HG03064 (cell line): ENCODE results near the gene RPS6KA4.
"Not testable (repeated sequence)": the region's sequence is repeated elsewhere in the genome, so short reads cannot be mapped to it uniquely, and the experiment has no call there.

Experiments
- ATAC-seq: cut with Tn5 transposase; IDR thresholded peaks from one replicate; pipeline ENCODE4 v1.9.1; 2021; ENCODE audit warnings: low read depth; ENCODE audit not compliant: unreplicated experiment

Gene RPS6KA4

GRCh38 chr11:64358907-64359711 lies at the start of gene RPS6KA4:
RPS6KA4 (plus strand) TSS chr11:64359162; CDS start chr11:64359236, 74 bp downstream.
- ATAC-seq: no peak

GRCh38 chr11:64312947-64313346 lies 46.0 kb upstream of the RPS6KA4 start:
- ATAC-seq: no peak

GRCh38 chr11:64313491-64314145 lies 45.3 kb upstream of the RPS6KA4 start:
- ATAC-seq: no peak

DNA sequence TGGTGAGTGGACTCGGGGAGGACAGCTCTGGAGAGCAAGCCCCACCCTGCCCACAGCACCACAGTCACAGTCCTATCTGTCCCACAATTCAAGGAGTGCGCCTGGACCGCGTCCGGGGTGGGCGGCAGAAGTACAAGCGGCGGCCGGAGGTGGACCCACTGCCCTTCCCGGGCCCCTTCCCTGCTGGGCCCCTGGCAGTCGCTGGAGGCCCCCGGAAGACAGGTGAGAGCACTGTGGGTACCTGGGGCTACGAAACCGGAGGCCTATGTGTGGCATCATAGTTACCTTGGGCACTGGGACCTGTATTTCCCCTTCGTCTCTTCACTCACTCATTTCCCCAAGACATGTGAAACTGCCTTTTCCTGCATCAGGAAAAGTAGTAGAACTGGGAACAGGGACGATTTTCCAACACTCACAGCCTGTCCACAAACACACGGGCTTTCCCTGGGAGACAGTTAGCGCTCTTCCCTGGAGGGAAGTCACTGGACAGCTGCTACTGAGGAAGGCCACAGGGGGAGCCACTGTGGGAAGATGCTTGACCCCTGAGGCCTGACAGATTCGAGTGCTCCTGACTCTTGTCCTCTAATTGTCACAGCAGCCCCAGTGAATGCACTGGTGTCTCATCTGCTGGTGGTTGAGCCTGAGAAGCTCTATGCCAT lies 44.7 kb upstream of the RPS6KA4 start:
- ATAC-seq: no peak

- ATAC-seq: no peak
Observed at GRCh38 chr11:64314805-64315561, 44.0 kb upstream of the RPS6KA4 start.

- not testable (repeated sequence) for ATAC-seq
Observed at GRCh38 chr11:64315667-64316526, 43.1 kb upstream of the RPS6KA4 start.

DNA sequence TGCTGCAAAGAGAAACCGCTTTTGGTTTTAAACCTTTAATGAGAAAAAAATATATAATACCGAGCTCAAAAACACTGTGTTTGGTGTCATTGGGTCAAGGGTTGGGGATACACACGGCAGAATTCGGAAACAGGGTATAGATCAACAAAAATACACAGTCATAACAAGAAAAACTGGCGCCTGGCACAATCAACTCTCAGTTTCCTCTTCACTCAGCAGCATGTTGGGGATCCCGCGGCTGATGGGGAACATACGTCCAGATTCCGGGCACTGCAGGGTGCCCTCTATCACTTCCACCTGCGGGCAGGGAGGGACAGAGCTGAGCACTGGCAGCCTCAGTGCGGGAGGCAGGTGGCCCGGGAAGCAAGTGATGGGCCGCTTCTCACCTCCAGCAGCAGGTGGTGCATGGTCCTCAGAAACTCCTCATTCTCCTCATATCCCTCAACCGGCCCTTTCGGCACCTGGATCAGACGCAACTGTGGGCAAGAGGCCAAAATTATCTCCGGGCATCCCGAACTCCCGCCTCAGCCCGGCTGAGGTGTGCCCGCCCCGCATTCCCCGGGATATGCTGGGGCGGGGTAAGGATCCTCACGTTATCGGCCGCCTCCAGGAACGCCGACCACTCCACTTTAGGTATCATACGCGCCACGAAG lies 42.2 kb upstream of the RPS6KA4 start:
- ATAC-seq: no peak

- peak; percentile 41 for ATAC-seq
Observed at GRCh38 chr11:64317325-64317960, 41.5 kb upstream of the RPS6KA4 start, which contains the start of gene TRMT112. TRMT112 (minus strand) TSS chr11:64317559; CDS start chr11:64317526, 33 bp downstream.

GRCh38 chr11:64317961-64318765 lies 40.8 kb upstream of the RPS6KA4 start, which contains the start of gene PRDX5:
PRDX5 (plus strand) TSS chr11:64318121; CDS start chr11:64318216, 95 bp downstream.
- ATAC-seq: peak; percentile 56

GRCh38 chr11:64318766-64319761 lies 39.9 kb upstream of the RPS6KA4 start:
- ATAC-seq: no peak

DNA sequence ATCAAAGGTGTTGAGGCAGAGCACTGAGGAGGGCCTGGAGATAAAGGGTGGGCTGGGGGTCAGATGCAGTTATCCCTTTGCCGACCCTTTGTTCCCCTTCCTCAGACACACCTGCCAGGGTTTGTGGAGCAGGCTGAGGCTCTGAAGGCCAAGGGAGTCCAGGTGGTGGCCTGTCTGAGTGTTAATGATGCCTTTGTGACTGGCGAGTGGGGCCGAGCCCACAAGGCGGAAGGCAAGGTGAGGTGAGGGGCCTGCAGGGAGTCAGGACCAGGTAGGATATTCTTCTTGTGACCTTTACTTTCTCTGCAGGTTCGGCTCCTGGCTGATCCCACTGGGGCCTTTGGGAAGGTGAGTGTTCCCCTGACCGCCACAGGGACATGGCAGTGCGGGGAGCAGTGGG lies 38.4 kb upstream of the RPS6KA4 start:
- ATAC-seq: no peak

DNA sequence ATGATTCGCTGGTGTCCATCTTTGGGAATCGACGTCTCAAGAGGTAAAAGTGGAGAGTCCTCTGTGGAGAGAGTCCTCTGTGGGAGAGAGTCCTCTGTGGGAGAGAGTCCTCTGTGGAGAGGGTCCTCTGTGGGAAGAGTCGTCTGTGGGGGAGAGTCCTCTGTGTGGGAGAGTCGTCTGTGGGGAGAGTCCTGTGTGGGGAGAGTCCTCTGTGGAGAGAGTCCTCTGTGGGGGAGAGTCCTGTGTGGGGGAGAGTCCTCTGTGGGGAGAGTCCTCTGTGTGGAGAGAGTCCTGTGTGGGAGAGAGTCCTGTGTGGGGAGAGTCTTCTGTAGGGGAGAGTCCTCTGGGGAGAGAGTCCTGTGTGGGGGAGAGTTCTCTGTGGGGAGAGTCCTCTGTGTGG lies 37.9 kb upstream of the RPS6KA4 start:
- no peak for ATAC-seq

DNA sequence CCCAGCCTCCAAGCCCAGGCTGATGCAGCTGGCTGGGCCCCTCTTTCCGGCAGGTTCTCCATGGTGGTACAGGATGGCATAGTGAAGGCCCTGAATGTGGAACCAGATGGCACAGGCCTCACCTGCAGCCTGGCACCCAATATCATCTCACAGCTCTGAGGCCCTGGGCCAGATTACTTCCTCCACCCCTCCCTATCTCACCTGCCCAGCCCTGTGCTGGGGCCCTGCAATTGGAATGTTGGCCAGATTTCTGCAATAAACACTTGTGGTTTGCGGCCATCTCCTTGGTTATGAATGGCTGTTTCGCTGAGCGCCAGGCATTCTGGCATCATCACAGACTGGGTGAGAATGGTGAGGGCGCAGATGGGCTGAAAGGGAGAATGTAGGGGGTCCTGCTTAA lies 37.4 kb upstream of the RPS6KA4 start:
- no peak for ATAC-seq

- ATAC-seq: no peak
Observed at GRCh38 chr11:64322925-64323260, 36.1 kb upstream of the RPS6KA4 start.

DNA sequence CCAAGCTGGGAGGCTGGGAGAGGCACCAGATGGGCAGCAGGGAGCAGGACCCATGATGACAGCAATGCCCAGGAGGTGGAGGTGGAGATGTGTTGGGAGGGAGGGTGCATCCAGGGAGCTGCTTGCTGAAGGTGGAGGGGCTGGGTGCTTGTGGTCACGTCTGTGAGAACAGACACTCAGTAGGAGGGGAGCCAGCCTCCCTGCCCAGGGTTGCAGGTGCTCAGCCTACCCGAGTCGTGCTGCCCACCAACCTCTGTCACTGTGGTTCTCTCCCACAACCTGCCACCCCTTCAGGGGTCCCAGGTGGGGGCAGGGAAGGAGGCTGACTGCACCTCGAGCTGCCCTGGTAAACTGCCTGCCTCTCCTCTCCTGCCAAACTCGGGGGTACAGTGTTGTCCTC lies 35.6 kb upstream of the RPS6KA4 start:
- no peak for ATAC-seq

GRCh38 chr11:64323984-64324383 lies 35.0 kb upstream of the RPS6KA4 start:
- not testable (repeated sequence) for ATAC-seq
